PC-3 (cell line): ENCODE data around the gene AFTPH.

Experiments used
- CTCF ChIP-seq: fragments of 300-600 bp; sonication (generic); conservative IDR thresholded peaks from 2 replicates; pipeline ENCODE4 v1.5.1; 2017; ENCODE audit warnings: antibody characterized with exemption, low read depth, mild to moderate bottlenecking, low read length
- EZH2 ChIP-seq: fragments of 300-600 bp; sonication (generic); IDR thresholded peaks from one replicate; pipeline ENCODE4 v1.6.1; 2017; ENCODE audit warnings: antibody characterized with exemption, mild to moderate bottlenecking, low read length; ENCODE audit not compliant: unreplicated experiment
- EZH2phosphoT487 ChIP-seq: fragments of 300-600 bp; sonication (generic); IDR thresholded peaks from 2 replicates; pipeline ENCODE4 v1.6.1; 2018; ENCODE audit warnings: mild to moderate bottlenecking, antibody characterized with exemption, low read length, borderline replicate concordance

GRCh38 chr2:64581018-64581417 is 56.9 kb downstream of the AFTPH start:
- TF ChIP-seq CTCF: no peak
- no peak for TF ChIP-seq EZH2
- no peak for TF ChIP-seq EZH2phosphoT487
